Measurements from ENCODE around the gene EXOC3.

The EXOC3 gene

DNA sequence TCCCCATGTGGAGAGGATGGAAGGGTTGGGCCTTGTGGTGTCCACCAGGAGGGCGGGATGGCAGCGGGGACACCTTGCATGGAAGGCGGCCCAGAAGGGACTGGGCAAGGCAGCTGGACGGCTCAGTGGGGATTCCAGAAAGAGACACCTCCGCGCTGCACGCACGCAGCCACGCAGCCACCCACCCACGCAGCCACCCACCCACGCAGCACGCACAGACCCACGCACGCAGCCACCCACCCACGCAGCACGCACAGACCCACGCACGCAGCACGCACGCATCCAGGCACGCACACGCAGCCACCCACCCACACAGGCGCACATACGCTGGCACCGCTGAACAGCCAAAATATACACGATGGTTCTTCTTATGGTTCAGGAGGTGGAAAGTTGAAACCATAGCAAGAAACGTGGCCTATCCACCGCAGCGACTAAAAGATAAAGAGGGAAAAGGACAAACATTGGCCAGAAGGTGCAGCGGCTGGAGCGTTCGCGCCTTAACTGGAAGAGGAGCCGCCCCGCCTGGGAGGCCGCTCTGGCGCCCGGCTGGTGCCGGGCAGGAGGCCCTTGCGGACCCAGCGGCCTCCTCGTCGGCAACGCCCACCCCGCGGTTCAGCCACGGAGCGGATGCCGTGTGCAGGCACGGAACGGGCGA lies 22.2 kb upstream of the EXOC3 start:
- no peak for DNase-seq (ENCODE audit: low read depth, low spot score)
- ChIA-PET POLR2A (no interaction called here), CTCF (interaction anchor here (0.7 to 0.9 kb wide), 2 partner anchors 14 to 103 kb away, joined by 3 to 4 read pairs; no protein-coding TSS in a partner anchor)
- TF ChIP-seq, protein P1, sequence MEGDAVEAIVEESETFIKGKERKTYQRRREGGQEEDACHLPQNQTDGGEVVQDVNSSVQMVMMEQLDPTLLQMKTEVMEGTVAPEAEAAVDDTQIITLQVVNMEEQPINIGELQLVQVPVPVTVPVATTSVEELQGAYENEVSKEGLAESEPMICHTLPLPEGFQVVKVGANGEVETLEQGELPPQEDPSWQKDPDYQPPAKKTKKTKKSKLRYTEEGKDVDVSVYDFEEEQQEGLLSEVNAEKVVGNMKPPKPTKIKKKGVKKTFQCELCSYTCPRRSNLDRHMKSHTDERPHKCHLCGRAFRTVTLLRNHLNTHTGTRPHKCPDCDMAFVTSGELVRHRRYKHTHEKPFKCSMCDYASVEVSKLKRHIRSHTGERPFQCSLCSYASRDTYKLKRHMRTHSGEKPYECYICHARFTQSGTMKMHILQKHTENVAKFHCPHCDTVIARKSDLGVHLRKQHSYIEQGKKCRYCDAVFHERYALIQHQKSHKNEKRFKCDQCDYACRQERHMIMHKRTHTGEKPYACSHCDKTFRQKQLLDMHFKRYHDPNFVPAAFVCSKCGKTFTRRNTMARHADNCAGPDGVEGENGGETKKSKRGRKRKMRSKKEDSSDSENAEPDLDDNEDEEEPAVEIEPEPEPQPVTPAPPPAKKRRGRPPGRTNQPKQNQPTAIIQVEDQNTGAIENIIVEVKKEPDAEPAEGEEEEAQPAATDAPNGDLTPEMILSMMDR (IDR thresholded peaks at IDR 0.05; ENCODE audit: insufficient read depth, low read length, missing control alignments), result no peak
- no peak overlapping the region for H3K4me3 ChIP-seq (ENCODE audit: low read depth, low read length)

DNA sequence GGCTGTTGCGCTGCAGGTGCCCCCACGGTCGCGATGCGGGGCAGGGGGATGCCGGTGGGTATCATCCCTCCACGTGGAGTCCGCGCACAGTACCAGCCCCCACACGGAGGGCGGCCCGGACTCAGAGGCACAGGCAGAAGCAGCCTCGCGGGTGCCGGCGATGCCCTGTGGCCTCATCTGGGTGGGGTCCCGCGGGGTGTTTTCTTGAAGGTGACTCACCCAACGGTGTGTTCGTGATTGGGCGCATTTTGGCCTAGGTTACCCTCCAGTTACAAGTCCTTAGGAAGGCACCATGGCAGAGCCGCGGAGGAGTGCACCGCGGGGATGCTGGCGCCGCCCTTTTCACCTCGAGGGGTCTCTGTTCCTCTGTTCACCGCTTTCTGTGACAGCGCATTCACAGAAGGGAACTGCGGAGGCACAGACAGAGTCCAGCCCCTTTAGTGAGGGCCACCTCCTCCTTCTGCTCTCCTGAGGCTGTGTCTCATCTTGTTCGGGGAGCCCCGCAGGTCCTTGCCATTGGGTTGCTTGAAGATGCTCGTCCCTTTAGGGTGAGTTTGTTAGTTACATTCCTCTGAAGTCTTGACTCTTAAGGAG lies 21.6 kb upstream of the EXOC3 start:
- no peak for DNase-seq (ENCODE audit: low read depth, low spot score)
- H3K4me3 ChIP-seq (ENCODE audit: low read depth, low read length), result no peak overlapping the region
- CTCF ChIA-PET, result no interaction called here
- TF ChIP-seq, protein P1 (IDR thresholded peaks at IDR 0.05; ENCODE audit: insufficient read depth, low read length, missing control alignments), result no peak
- POLR2A ChIA-PET, result no interaction called here

DNA sequence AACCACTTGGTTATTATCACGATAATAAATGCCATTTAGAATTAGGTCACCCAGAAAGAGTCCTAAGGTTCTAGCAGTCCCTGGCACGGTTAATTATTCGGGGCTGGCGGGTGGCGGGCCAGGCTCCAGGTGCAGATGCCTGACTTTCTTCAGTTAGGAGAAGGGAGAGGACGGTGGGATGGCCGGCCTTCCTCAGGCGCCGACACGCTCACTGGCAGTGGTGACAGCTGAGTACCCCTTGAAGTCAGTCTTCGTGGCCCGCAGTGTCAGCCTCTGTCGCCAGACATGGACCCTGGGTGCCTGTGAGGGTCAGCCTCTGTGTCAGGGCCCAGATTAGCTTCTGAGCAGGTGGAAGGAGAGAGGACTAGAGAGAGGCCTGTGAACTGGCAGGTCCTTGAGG lies 21.1 kb upstream of the EXOC3 start:
- H3K4me3 ChIP-seq (ENCODE audit: low read depth, low read length), result no peak overlapping the region
- ChIA-PET CTCF (no interaction called here), POLR2A (no interaction called here)
- TF ChIP-seq, protein P1 (IDR thresholded peaks at IDR 0.05; ENCODE audit: insufficient read depth, low read length, missing control alignments), result no peak
- DNase-seq (ENCODE audit: low read depth, low spot score), result no peak

DNA sequence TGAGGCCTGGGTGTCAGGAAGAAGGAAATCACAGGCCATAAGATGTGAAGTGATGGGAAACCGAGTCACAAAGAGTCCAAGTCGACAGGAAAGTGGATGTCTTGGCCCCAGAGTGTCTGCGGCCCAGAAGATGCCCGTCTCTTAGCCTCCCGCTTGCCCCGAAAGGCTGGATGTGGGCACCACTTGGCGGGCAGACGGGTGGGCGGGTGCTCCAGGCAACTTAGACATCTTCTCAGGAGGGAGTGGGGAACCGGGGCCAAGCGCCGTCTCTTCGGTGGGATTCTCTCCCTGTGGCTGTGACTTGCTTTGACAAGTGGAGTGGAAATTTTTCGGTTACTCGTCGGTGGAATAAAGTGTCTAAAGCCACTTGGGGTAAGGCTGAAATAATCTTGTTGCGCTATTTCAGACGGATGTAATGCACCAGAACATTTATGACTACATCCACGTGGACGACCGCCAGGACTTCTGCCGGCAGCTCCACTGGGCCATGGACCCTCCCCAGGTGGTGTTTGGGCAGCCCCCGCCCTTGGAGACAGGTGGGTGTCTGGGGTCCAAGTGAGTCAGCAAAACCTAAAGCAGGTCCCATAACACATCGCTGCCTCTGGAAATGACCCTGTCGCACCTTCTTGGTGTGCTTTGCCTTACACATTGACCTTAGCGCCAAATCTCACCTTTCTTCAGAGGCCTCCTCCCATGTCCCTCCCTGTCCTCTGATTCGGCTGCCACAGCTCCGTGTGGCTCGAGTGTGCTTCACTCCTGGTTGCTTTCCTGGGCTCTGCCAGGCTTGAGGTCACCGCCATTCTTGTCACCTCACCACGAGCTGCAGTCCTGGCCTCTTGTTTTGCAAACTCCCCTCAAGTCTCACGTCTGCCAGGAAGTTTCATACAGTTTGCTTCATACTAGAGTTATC lies 20.4 kb upstream of the EXOC3 start:
- POLR2A ChIA-PET, result no interaction called here
- TF ChIP-seq, protein P1 (IDR thresholded peaks at IDR 0.05; ENCODE audit: insufficient read depth, low read length, missing control alignments), result no peak
- no peak for DNase-seq (ENCODE audit: low read depth, low spot score)
- no peak overlapping the region for H3K4me3 ChIP-seq (ENCODE audit: low read depth, low read length)
- CTCF ChIA-PET, result no interaction called here

DNA sequence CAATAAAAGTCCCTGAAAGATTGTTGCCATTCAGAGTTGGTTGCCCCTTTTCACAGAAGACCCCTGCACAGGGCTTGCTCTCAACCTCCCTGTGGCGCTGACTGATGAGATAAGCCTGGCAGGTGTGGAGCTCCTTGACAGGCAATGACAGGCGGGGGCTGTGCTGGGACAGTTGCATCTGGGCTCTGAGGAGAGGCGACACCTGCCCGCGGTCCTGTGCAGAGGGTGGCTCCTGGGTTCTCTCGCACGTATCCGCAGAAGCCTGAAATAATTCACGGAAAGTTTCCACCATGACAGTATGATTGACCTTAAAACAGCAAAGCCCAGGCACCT lies 19.8 kb upstream of the EXOC3 start:
- ChIA-PET POLR2A (no interaction called here), CTCF (no interaction called here)
- H3K4me3 ChIP-seq (ENCODE audit: low read depth, low read length), result no peak overlapping the region
- no peak for DNase-seq (ENCODE audit: low read depth, low spot score)
- TF ChIP-seq, protein P1 (IDR thresholded peaks at IDR 0.05; ENCODE audit: insufficient read depth, low read length, missing control alignments), result no peak

DNA sequence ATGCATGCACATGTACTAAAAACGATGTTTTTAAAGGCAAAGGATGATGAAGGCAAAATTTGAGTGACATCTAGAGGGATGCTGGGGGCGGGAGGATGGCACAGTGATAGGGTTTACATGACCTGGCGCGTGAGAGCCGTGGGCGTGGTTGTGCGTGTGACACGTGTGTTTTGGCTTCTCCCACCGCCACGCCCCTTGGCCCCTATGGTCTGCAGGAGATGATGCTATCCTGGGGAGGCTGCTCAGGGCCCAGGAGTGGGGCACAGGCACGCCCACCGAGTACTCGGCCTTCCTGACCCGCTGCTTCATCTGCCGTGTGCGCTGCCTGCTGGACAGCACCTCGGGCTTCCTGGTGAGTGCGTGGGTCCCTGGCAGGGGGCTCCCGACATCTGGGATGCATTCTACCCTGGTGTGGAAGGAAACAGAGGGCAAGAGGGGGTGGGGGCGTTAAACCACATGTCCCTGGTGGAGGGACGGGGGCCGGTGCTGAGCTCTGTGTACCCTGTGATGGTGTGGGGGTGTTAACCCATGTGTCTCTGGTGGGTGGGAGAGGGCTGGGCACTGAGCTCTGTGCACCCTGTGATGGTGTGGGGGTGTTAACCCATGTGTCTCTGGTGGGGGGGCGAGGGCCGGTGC lies 19.2 kb upstream of the EXOC3 start:
- ChIA-PET POLR2A (no interaction called here), CTCF (interaction anchor here (1.6 to 1.9 kb wide), 3 partner anchors 11 to 107 kb away, joined by 3 to 10 read pairs (median 6); no protein-coding TSS in a partner anchor)
- DNase-seq (ENCODE audit: low read depth, low spot score), result no peak
- TF ChIP-seq, protein P1 (IDR thresholded peaks at IDR 0.05; ENCODE audit: insufficient read depth, low read length, missing control alignments), result no peak
- H3K4me3 ChIP-seq (ENCODE audit: low read depth, low read length), result no peak overlapping the region

Measured in AG04449 (cell line).